Measurements from ENCODE around the gene ANKRD23.
A peak's percentile ranks its signal among the peaks of the same experiment; 100 is the strongest.

- TF ChIP-seq CTCF (IDR thresholded peaks at IDR 0.05 in 8 of 11, conservative IDR thresholded peaks at IDR 0.05 in 3 of 11) (no peak), POLR2AphosphoS5 (IDR thresholded peaks at IDR 0.05) (peak in 2 of 3 donors; percentile 7 to 33)
Observed at GRCh38 chr2:96848264-96848663, 4.4 kb upstream of the ANKRD23 start.
